GM08714 (cell line): ENCODE data around the gene POLR3C.

Experiments used
- H3K4me3 ChIP-seq: fragments of 200-500 bp; sonication (Bioruptor generic); 2 replicates; pipeline ENCODE4 v1.5.1; 2014; ENCODE audit warnings: mild to moderate bottlenecking, low read length, inconsistent platforms
- ZNF274 ChIP-seq: IDR thresholded peaks from 2 replicates; pipeline ENCODE4 v1.6.1; 2012; ENCODE audit warnings: mild to moderate bottlenecking, low read depth, low read length

The POLR3C gene

DNA sequence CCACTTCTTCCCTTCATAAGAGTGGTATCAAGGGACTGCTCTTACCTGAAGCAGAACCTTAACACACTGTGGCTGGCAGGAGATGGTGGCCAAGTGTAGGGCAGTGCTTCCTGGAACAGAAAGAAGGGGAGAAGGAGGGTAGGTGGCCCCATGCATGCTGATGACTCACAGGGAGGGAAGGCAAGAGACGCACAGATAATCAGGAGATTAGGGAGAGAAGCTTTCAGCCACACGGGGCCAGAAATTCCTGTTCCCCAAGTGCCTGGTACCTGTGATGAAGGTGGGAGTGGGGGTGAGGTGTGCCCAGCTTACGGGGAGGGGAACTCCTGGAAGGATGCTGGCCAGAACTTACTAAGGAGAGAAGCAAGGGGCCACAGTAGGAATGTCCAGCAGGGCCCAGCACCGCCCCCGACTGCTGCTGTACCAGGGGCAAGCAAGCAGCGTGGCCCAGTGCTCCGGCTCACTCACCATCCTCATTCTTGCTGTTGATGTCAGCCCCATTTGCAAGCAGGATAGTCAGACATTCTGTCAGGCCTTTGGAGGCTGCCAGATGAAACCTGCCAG lies 54.0 kb downstream of the POLR3C start:
- no peak overlapping the region for H3K4me3 ChIP-seq
- TF ChIP-seq ZNF274, result no peak

- TF ChIP-seq ZNF274, result no peak
- no peak overlapping the region for H3K4me3 ChIP-seq
Observed at GRCh38 chr1:145878724-145879123, 54.7 kb downstream of the POLR3C start.

DNA sequence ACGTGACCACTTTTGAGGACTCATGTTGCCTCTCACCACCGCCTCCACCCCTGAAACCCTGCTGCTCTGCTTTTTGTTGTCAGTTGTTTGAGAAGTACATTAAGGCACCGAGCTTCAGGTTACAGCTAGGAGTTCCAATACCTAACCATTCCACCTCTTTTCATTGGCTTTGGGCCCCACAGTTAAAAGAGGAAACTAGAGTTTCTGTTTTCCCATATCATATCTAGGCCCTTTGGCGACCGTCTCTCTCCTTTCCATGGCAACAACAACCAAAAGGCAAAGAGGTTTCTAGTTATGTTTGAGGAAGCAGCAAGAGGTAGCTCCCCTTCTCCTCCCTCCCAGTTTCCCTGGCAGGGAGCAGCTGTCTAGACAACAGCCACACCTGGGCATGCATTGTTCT lies 55.8 kb downstream of the POLR3C start:
- H3K4me3 ChIP-seq, result no peak overlapping the region
- no peak for TF ChIP-seq ZNF274

GRCh38 chr1:145884675-145885074 lies 60.7 kb downstream of the POLR3C start:
- TF ChIP-seq ZNF274, result no peak

DNA sequence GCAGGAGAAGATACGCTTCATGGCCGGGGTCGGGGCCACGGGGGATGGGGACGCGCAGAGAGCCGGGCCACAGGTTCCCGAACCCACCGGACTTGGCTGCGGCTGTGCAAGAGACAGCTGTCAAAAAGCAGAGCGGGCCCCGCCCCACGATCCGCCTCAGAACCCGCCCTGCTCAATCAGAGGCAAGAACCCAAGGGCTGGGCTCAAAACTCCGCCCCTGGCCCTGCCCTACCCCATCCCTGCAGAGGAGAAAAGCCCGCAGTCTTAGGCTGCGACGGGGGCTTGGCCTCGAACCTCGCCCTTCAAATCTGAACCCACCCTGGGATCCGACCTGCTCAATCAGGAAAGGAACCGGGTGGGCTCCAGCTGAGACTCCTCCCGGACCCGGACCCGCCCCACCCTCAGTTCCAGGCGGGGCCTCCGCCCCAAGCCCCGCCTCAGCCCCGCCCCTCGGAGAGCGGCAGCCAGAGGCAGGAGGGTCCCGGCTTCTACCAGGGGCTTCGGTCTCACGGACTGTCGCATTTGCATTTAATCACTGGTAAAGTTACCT lies 61.8 kb downstream of the POLR3C start, which contains the start of gene ANKRD35:
Gene ANKRD35 (minus strand): TSS at position 129 of the 550 bp plus-strand sequence. CDS start 108 bp downstream, at position 21.
- peak within 1 kb of the TSS; percentile 57; the same call in 1 of the 2 replicates for H3K4me3 ChIP-seq
- no peak for TF ChIP-seq ZNF274

More at GRCh38 chr1:145884675-145885074, 60.7 kb downstream of the POLR3C start:
- no peak overlapping the region for H3K4me3 ChIP-seq

DNA sequence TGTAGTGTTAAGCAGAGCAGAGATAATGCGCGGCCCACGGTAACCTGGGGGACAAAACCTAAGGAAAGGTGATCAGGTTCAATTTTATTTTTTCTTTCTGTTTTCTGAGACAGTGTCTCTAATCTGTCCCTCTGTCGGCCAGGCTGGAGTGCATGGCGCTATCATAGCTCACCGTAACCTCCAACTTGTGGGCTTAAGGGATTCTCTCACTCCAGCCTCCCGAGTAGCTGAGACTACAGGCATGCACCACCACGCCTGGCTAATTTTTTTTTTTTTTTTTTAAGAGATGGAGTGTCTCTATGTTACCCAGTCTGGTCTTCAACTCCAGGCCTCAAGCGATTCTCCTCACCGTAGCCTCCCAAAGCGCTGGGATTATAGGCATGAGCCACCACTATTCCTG lies 62.4 kb downstream of the POLR3C start:
- TF ChIP-seq ZNF274, result no peak
- no peak overlapping the region; the same call in 1 of the 2 replicates for H3K4me3 ChIP-seq

GRCh38 chr1:145886816-145887215 lies 62.8 kb downstream of the POLR3C start:
- H3K4me3 ChIP-seq, result no peak overlapping the region
- no peak for TF ChIP-seq ZNF274

DNA sequence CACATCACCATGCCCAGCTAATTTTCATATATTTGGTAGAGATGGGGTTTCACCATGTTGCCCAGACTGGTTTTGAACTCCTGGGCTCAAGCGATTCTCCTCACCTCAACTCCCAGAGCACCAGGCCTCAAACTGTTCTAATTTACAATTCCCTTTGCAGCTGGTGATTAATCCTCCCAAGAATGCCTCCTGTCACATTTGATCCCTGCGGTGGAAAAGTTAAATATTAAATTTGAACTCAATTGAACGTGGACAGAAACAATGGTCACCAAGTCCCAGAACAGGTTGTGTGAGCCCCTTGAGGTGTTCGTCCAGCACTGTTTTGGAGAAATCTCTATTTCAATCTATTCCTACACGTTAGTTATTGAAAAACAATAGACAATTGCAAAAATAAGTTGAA lies 63.6 kb downstream of the POLR3C start:
- H3K4me3 ChIP-seq, result no peak overlapping the region
- no peak for TF ChIP-seq ZNF274

- H3K4me3 ChIP-seq, result no peak overlapping the region
- no peak for TF ChIP-seq ZNF274
Observed at GRCh38 chr1:145889722-145890121, 65.7 kb downstream of the POLR3C start.

GRCh38 chr1:145891143-145891542 lies 67.1 kb downstream of the POLR3C start:
- TF ChIP-seq ZNF274, result no peak
- no peak overlapping the region for H3K4me3 ChIP-seq

DNA sequence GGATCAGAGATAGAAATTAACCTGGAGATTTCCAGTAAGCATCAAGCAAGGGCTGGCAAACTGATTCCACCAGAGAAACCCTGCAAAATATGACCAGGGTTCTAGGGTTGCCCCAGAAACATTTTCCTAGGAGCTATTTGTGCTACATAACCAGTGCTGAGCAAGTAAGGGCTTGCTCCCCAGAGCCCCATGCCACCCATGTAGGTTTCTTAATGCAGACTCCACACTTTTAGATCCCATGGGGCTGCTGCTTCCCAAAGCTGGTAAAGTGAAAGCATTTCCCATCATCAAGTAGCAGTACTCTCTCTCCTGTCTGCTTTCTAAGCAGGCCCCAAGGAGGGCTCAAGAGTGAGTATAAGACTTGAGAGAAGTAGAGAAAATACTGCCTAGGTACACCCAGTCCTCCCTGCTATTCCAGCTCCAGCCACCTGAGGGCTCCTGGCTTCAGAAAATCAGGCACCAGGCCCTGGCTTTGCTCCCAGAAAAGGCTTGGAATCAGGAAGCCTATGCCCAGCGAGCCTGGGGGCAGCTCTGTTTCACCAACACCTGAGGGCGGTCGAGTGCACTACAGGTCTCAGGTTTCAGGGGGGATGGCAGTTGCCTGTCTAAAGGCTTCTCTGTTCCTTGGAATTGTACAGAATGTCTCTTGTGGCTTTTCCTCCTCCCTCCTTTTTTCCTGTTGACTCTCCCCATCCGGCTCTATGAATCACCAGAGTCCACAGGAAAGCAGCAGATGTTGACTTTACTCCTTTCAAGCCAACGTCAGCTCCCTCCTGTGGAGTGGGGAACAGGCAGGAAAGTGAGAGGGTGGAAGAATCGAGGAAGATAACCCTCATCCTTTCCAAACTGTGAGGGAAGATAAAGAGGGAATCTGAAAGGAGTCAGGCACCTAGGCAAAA lies 67.8 kb downstream of the POLR3C start:
- no peak overlapping the region for H3K4me3 ChIP-seq
- no peak for TF ChIP-seq ZNF274

GRCh38 chr1:145892486-145893087 lies 68.6 kb downstream of the POLR3C start:
- TF ChIP-seq ZNF274, result no peak
- no peak overlapping the region for H3K4me3 ChIP-seq

DNA sequence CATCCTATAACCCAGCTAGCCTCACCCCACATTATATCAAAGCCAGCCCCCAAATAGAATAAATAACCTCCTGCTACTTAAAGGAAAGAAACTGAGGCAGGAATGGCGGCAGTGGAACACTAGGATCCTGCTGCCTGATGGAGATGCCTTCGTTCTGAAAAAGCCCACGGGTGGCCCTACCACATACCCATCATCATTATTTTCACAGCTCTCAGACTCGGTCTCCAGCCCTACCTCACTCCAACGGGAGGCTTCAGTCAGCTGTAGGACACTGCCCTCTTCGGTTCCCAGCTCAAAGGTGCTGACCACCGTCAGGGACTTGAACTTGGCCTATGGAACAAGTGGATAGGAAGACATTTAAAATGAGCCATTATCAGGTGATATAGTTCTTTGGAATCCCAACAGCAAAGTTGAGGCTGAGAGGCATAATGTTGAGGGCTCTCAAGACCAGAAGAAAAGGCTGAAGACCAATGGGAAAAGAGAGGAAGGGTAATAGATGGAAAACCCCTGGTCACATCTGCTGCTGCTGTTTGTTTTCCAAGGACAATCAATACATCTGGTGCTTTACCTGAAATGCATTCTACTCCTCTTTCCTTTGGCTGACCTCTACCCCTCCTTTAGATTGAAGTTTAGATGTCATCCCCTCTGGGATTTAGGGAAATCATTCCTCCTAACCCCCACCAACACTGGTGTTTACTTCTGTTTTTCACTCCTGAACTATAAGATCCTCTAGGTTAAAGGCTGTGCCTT lies 69.5 kb downstream of the POLR3C start:
- no peak overlapping the region for H3K4me3 ChIP-seq
- TF ChIP-seq ZNF274, result no peak
